ENCODE results near the gene EFNB2. TPM values are rescaled to one million over a fixed set of nuclear protein-coding genes. Genes with fewer than 3 reads are reported as not detected.

Gene EFNB2
- total and polyA plus RNA-seq, 2 experiments from 2014 or later = 11.1 to 12.2 TPM

DNA sequence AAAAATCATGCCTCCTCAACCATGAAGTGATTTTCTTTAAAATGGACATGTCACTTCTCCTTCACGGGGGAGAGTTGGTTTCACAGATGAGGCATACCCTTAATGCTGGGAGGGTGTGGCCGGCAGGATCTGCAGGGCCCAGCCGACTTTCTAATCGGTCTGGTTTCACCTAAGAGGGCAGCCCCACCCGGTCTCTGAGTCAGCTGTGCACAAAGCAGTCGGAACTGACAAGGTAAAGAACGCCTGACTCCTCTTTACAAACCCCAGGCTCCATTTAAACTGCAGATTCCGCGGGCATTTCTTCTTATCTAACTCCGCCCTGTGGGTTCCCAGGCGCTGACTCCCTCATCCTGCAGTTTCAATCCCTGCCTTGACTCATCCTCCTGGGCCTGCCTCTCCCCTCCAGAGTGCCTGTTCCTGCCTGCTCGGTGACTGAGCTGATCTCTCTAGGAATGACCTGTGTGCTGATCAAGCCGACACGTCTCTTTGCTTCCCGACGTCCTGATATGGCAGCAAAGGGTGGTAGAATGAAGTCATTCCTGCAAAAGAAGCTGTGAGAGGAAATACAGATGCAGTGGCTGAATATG, 63.4 kb downstream of the EFNB2 start:
- DNase-seq (ENCODE audit: low read depth in 1 of 2, low spot score in 1 of 2) = peak; percentile 84 to 89
- Histone ChIP-seq H3K36me3 (no peaks in the 10 kb centered on the region), H3K27me3 (no peaks in the 10 kb centered on the region), H3K4me1 (ENCODE audit: low read depth) (peaks cover 34% of the 10 kb centered on the region), H3K27ac (peak overlapping the region; percentile 77), H3K4me3 (no peak overlapping the region), H3K9me3 (ENCODE audit: low read depth) (no peaks in the 10 kb centered on the region)
- TF ChIP-seq, protein P1, sequence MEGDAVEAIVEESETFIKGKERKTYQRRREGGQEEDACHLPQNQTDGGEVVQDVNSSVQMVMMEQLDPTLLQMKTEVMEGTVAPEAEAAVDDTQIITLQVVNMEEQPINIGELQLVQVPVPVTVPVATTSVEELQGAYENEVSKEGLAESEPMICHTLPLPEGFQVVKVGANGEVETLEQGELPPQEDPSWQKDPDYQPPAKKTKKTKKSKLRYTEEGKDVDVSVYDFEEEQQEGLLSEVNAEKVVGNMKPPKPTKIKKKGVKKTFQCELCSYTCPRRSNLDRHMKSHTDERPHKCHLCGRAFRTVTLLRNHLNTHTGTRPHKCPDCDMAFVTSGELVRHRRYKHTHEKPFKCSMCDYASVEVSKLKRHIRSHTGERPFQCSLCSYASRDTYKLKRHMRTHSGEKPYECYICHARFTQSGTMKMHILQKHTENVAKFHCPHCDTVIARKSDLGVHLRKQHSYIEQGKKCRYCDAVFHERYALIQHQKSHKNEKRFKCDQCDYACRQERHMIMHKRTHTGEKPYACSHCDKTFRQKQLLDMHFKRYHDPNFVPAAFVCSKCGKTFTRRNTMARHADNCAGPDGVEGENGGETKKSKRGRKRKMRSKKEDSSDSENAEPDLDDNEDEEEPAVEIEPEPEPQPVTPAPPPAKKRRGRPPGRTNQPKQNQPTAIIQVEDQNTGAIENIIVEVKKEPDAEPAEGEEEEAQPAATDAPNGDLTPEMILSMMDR (IDR thresholded peaks at IDR 0.05; ENCODE audit: low read depth, low read length) = no peak

GRCh38 chr13:106470576-106470975, 64.9 kb downstream of the EFNB2 start:
- Histone ChIP-seq H3K27ac (no peak overlapping the region), H3K4me3 (no peak overlapping the region), H3K27me3 (no peaks in the 10 kb centered on the region), H3K36me3 (no peaks in the 10 kb centered on the region), H3K9me3 (ENCODE audit: low read depth) (no peaks in the 10 kb centered on the region), H3K4me1 (ENCODE audit: low read depth) (peaks cover 34% of the 10 kb centered on the region)
- TF ChIP-seq, protein P1 (IDR thresholded peaks at IDR 0.05; ENCODE audit: low read depth, low read length) = no peak
- no peak for DNase-seq (ENCODE audit: low read depth in 1 of 2, low spot score in 1 of 2)

DNA sequence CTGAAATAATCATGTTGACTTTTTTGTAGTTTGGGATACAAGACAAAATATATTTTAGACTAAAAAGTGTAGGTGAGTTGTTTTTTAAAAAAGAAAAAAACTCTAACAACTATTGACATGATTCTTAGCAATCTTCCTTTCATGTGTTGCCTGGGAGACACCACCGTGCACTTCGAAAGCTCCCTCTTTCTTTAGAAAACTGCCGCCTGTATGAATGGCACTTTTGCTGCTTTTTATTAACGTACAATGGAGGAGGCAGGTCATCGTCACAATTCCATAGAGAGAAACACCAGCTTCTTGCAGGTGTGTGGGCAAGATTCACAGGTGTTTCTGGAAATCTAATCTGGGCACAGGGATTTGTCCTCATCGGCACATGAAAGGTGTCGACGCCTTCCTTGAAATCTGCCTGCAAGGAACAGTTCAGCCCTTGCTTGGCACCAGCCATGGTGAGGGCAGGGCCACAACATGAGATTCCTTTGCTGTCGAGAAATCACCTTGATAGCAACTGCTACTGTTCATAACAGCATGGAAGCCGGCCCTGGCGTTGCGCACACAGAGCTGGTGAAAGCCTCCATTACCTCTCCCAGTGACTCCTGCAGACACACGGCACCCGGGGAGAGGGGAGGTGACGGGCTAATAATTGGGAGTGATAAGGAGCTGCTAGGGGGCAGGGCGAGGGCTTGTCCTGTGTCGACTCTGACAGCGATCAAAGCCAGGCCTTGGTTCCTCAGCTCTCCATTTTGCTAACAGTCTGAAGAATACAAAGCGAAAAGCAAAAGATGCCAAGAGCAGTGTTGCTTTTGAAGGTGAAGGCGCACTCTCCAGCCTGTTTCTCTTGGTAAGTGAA, 66.5 kb downstream of the EFNB2 start:
- DNase-seq (ENCODE audit: low read depth in 1 of 2, low spot score in 1 of 2) = peak in 1 of 2 donors; percentile 31
- Histone ChIP-seq H3K4me3 (no peak overlapping the region), H3K36me3 (no peaks in the 10 kb centered on the region), H3K27me3 (no peaks in the 10 kb centered on the region), H3K27ac (peak overlapping the region; percentile 6), H3K4me1 (ENCODE audit: low read depth) (peaks cover 34% of the 10 kb centered on the region), H3K9me3 (ENCODE audit: low read depth) (no peaks in the 10 kb centered on the region)
- TF ChIP-seq, protein P1 (IDR thresholded peaks at IDR 0.05; ENCODE audit: low read depth, low read length) = no peak

DNA sequence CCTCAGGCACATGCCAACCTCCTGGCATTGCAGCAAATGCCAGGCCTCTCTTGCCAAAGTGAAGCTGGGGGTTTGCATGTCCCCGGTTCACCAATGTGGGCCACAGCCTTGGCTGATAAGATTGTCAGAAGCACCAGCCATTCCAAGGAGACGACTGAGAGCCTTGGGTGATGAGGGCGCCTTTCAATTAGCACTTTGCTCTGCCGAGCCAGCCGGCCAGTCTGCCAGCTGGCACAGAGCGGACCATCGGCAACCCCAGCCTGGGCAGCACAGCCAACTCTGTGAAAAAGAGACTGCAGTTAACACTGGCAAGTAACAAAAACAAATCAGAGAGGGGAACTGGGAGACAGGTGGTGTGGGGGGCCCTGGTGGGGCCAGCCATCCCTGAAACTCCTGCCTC, 67.3 kb downstream of the EFNB2 start:
- H3K27me3 ChIP-seq = no peaks in the 10 kb centered on the region
- TF ChIP-seq, protein P1 (IDR thresholded peaks at IDR 0.05; ENCODE audit: low read depth, low read length) = no peak
- peaks cover 31% of the 10 kb centered on the region for H3K4me1 ChIP-seq (ENCODE audit: low read depth)
- H3K9me3 ChIP-seq (ENCODE audit: low read depth) = no peaks in the 10 kb centered on the region
- no peak for DNase-seq (ENCODE audit: low read depth in 1 of 2, low spot score in 1 of 2)
- no peak overlapping the region for H3K4me3 ChIP-seq
- H3K36me3 ChIP-seq = no peaks in the 10 kb centered on the region
- H3K27ac ChIP-seq = no peak overlapping the region

GRCh38 chr13:106467427-106468122, 67.9 kb downstream of the EFNB2 start:
- TF ChIP-seq, protein P1 (IDR thresholded peaks at IDR 0.05; ENCODE audit: low read depth, low read length) = no peak
- no peaks in the 10 kb centered on the region for H3K36me3 ChIP-seq
- H3K27ac ChIP-seq = no peak overlapping the region
- no peaks in the 10 kb centered on the region for H3K9me3 ChIP-seq (ENCODE audit: low read depth)
- DNase-seq (ENCODE audit: low read depth in 1 of 2, low spot score in 1 of 2) = no peak
- H3K4me3 ChIP-seq = no peak overlapping the region
- H3K4me1 ChIP-seq (ENCODE audit: low read depth) = peaks cover 24% of the 10 kb centered on the region
- H3K27me3 ChIP-seq = no peaks in the 10 kb centered on the region

All from cardiac muscle cell (in vitro differentiated cells and primary cell).